ENCODE data around the gene ATPAF2.

Gene ATPAF2

GRCh38 chr17:17985153-17985552, 53.8 kb downstream of the ATPAF2 start:
- DNase-seq (ENCODE audit: low spot score): no peak

DNA sequence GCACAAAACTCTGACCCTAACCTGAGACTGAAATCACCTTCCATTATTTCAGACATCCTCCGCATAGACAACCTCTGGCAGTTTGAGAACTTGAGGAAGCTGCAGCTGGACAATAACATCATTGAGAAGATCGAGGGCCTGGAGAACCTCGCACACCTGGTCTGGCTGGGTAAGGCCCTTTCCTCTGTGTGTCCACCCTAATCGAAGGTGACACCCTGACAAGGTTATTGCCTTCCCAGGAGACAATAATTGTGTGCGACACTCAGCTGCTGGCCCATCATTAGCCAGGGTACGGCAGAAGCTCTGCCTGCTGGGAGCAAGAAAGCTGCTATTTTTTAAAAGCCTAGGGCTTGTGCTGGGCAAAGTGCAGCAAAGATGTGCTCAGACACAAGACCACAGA, 55.2 kb downstream of the ATPAF2 start:
- DNase-seq (ENCODE audit: low spot score): no peak

- no peak for DNase-seq (ENCODE audit: low spot score)
Measured at GRCh38 chr17:17983376-17983775, 55.6 kb downstream of the ATPAF2 start.

GRCh38 chr17:17982801-17983200, 56.2 kb downstream of the ATPAF2 start:
- DNase-seq (ENCODE audit: low spot score): no peak

DNA sequence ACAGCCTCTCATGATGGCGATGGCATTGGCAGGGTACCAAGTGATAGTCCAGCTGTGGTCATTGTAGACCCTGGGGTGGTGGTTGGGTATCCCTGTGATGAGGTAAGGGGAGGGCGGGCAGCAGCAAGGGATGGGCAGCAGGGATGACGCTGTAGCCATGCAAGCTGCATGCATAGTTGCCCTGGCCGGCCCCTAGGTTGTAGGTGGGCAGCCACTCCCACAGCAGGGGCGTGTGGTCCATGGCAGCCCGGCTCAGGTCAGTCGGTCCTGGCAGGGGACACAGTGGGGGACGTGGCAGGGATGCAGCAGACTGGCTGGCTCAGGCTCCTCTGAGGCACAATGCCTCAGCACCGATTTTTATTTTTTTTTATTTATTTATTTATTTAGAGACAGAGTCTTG, 57.6 kb downstream of the ATPAF2 start:
- no peak for DNase-seq (ENCODE audit: low spot score)

DNA sequence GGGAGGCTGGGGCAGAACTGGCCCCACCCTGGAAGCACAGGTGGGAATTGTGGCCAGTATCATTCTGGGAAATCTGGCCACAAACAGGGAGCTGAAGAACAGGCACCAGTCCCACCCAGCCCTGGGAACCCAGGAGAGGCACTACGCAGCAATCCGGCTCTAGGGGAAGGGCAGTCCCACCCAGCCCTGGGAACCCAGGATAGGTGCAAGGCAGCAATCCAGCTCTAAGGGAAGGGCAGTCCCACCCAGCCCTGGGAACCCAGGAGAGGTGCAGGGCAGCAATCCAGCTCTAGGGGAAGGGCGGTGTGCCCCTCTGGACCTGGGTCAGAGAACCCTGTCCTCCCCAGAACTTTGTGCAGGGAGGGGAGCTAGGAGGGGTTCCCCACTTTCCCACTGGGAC, 59.2 kb downstream of the ATPAF2 start:
- no peak for DNase-seq (ENCODE audit: low spot score)

- DNase-seq (ENCODE audit: low spot score): no peak
Measured at GRCh38 chr17:17978481-17979424, 60.2 kb downstream of the ATPAF2 start.

- DNase-seq (ENCODE audit: low spot score): no peak
Measured at GRCh38 chr17:17976931-17977570, 61.9 kb downstream of the ATPAF2 start.

DNA sequence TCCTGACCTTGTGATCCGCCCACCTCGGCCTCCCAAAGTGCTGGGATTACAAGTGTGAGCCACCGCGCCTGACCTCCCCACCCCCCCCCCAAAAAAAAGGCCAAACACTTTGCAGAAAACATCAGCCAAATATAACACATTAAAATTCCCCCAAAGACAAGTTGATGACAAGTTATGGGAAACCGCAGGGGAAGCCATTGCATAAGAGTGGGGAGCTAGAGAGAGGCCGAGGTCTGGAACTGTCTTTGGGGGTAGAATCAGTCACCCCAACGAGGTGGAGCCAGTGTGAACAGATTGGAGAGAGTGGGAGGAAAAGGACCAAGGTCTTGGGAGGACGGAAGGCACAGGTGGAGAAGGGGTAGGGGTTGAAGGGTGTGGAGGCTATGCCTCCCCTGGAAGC, 63.5 kb downstream of the ATPAF2 start:
- no peak for DNase-seq (ENCODE audit: low spot score)

DNA sequence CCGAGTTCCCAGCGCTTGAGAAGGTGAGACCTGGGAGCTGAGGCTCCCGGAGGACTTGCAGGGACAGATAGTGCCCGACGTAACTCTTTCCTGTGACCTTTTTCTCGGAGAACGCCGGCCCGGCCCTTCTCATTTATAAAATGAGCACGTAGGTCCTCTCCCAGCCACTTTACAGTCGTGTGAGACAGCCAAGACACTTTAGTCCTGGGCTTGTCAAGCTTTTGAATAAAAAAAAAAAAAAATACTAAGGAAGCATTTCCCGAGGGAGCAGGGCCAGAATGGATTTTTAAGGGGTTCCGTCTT, 66.1 kb downstream of the ATPAF2 start:
- no peak for DNase-seq (ENCODE audit: low spot score)

DNA sequence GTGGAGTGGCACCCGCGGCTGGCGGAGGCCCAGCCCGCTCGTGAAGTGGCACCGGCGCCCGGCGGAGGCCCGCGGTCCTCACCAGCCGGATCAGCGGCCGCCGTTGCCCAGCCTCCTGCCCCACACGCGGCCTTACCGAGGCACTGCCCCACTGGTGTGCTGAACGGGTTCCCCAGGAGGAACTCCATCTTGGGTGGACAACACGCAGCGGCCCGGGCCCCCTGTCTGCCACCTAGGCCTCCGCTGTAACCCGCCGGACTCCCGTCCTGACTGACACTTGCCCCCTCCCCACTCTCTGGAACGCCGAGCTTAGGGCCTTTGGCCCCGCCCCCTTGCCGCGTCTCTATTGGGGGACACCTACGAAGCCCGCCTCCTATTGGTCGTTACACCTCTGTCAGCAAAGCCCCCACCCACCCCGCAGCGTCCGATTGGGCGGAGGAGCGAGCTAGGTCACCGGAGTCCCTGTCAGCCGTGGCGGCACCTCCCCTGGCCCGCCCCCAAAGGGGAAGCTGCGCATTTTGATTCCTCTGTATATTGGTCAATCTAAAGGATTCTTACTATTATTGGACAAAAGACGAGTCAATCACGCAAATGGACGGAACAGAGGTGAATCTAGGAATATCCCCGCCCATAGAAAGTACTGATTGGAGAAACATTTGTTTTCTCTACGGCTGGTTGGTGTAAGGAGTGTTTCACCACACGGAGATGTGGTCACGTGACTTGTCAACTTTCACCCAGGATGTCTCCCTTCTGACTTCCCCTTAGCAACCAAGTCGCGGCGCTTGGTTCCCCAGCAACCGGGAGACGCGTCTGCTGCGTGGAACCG, 66.6 kb downstream of the ATPAF2 start, which contains the start of the genes DRC3 and TOM1L2:
Gene DRC3 (plus strand): TSS at position 737 of the 826 bp plus-strand sequence. CDS start 4,737 bp downstream, outside the sequence.
Gene TOM1L2 (minus strand): TSS at position 275 of the 826 bp plus-strand sequence. CDS start 87 bp downstream, at position 188.
- DNase-seq (ENCODE audit: low spot score): peak; percentile 100

- DNase-seq (ENCODE audit: low spot score): peak; percentile 41
Measured at GRCh38 chr17:17971431-17972125, 67.4 kb downstream of the ATPAF2 start.

- DNase-seq (ENCODE audit: low spot score): no peak
Measured at GRCh38 chr17:17970699-17971430, 68.1 kb downstream of the ATPAF2 start.

Data from SW480 (cell line).